T-helper 2 cell treated with Interferon-gamma antibody and Interleukin-4, amounts not matched to agents 5 μg/mL and 100 μg/mL, for 36 hours (primary cell): ENCODE results near the gene NFIC.

Experiments used
- DNase-seq: peaks from one replicate; pipeline ENCODE4 v3.0.0; 2021; ENCODE audit warnings: low spot score
- H3K27ac Mint-ChIP-seq: one replicate; pipeline ENCODE4 v1.8.0; 2021; ENCODE audit warnings: mild to moderate bottlenecking, mixed read lengths
- H3K27me3 Mint-ChIP-seq: one replicate; pipeline ENCODE4 v1.8.0; 2021; ENCODE audit warnings: low read depth, mixed read lengths
- H3K36me3 Mint-ChIP-seq: one replicate; pipeline ENCODE4 v1.8.0; 2021; ENCODE audit warnings: low read depth, mixed read lengths
- H3K4me1 Mint-ChIP-seq: one replicate; pipeline ENCODE4 v1.8.0; 2021; ENCODE audit warnings: low read depth, mixed read lengths
- H3K4me3 Mint-ChIP-seq: one replicate; pipeline ENCODE4 v1.8.0; 2022; ENCODE audit warnings: mild to moderate bottlenecking, moderate library complexity, mixed read lengths
- H3K9me3 Mint-ChIP-seq: one replicate; pipeline ENCODE4 v1.8.0; 2021; ENCODE audit warnings: mixed read lengths

Gene NFIC

GRCh38 chr19:3359015-3359918 lies 7.1 kb upstream of the NFIC start:
- Mint-ChIP-seq H3K36me3 (no peaks in the 10 kb centered on the region), H3K4me3 (peak overlapping the region; percentile 77), H3K9me3 (no peaks in the 10 kb centered on the region), H3K4me1 (peaks cover 23% of the 10 kb centered on the region), H3K27me3 (peaks cover 47% of the 10 kb centered on the region), H3K27ac (peak overlapping the region; percentile 31)
- peak; percentile 58 for DNase-seq

- DNase-seq: peak; percentile 21
- peaks cover 23% of the 10 kb centered on the region for H3K4me1 Mint-ChIP-seq
- peaks cover 48% of the 10 kb centered on the region for H3K27me3 Mint-ChIP-seq
- H3K9me3 Mint-ChIP-seq: no peaks in the 10 kb centered on the region
- no peaks in the 10 kb centered on the region for H3K36me3 Mint-ChIP-seq
- no peak overlapping the region for H3K27ac Mint-ChIP-seq
- no peak overlapping the region for H3K4me3 Mint-ChIP-seq
These were observed 6.4 kb upstream of the NFIC start for GRCh38 chr19:3359919-3360420.

- DNase-seq: peak; percentile 66
- Mint-ChIP-seq H3K4me1 (peaks cover 29% of the 10 kb centered on the region), H3K9me3 (no peaks in the 10 kb centered on the region), H3K27ac (peak overlapping the region; percentile 73), H3K4me3 (peak overlapping the region; percentile 84), H3K27me3 (peaks cover 51% of the 10 kb centered on the region), H3K36me3 (no peaks in the 10 kb centered on the region)
These were observed 5.7 kb upstream of the NFIC start for GRCh38 chr19:3360421-3361383.

- no peaks in the 10 kb centered on the region for H3K36me3 Mint-ChIP-seq
- peak overlapping the region; percentile 84 for H3K4me3 Mint-ChIP-seq
- H3K4me1 Mint-ChIP-seq: peaks cover 29% of the 10 kb centered on the region
- H3K27me3 Mint-ChIP-seq: peaks cover 50% of the 10 kb centered on the region
- no peaks in the 10 kb centered on the region for H3K9me3 Mint-ChIP-seq
- no peak overlapping the region for H3K27ac Mint-ChIP-seq
- DNase-seq: no peak
These were observed 4.8 kb upstream of the NFIC start for GRCh38 chr19:3361384-3362216.

DNA sequence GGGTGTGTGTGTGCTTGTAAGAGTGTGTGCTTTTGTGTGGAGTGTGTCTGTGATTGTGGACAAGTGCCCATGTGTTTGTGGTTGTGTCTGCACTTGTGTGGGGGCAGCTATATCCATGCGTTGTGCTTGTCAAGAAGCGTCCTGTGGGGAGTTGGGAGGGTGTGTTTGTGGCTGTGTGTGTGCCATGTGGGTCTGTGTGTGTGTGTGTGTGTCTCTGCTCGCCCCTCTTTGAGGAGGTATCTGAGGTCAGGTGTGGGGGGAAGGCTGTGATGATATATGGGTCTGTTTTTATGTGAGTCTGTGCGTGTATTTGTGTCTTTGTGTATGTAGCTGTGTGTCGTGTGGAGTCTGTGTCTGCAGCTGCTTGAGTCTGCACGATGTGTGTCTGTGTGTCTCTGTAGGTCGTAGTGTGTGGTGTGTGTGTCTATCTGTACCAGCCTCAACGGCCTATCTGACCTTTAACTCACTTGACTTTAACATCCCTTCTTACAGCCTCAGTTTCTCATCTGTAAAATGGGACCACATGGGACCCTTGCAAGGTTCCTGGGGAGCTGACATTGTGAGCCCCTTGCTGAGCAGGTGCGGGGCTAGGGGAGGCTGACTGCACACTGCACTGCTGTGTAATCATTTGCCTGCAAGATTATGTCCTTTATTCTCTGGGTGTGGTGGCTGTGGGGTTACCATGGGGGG lies 4.0 kb upstream of the NFIC start:
- Mint-ChIP-seq H3K27ac (no peak overlapping the region), H3K4me1 (peaks cover 25% of the 10 kb centered on the region), H3K36me3 (no peaks in the 10 kb centered on the region), H3K4me3 (peak overlapping the region; percentile 0), H3K27me3 (peaks cover 42% of the 10 kb centered on the region), H3K9me3 (no peaks in the 10 kb centered on the region)
- DNase-seq: no peak

- H3K4me1 Mint-ChIP-seq: peaks cover 20% of the 10 kb centered on the region
These were observed 2.4 kb upstream of the NFIC start for GRCh38 chr19:3363841-3364500.

GRCh38 chr19:3364501-3364858 lies 1.9 kb upstream of the NFIC start:
- no peak for DNase-seq
- Mint-ChIP-seq H3K4me1 (peaks cover 23% of the 10 kb centered on the region), H3K36me3 (no peaks in the 10 kb centered on the region), H3K4me3 (no peak overlapping the region), H3K27me3 (peaks cover 45% of the 10 kb centered on the region), H3K9me3 (no peaks in the 10 kb centered on the region), H3K27ac (no peak overlapping the region)

More at GRCh38 chr19:3363841-3364500, 2.4 kb upstream of the NFIC start:
- H3K4me3 Mint-ChIP-seq: no peak overlapping the region
- H3K27me3 Mint-ChIP-seq: peaks cover 43% of the 10 kb centered on the region
- DNase-seq: no peak
- H3K36me3 Mint-ChIP-seq: no peaks in the 10 kb centered on the region
- no peaks in the 10 kb centered on the region for H3K9me3 Mint-ChIP-seq
- H3K27ac Mint-ChIP-seq: no peak overlapping the region

DNA sequence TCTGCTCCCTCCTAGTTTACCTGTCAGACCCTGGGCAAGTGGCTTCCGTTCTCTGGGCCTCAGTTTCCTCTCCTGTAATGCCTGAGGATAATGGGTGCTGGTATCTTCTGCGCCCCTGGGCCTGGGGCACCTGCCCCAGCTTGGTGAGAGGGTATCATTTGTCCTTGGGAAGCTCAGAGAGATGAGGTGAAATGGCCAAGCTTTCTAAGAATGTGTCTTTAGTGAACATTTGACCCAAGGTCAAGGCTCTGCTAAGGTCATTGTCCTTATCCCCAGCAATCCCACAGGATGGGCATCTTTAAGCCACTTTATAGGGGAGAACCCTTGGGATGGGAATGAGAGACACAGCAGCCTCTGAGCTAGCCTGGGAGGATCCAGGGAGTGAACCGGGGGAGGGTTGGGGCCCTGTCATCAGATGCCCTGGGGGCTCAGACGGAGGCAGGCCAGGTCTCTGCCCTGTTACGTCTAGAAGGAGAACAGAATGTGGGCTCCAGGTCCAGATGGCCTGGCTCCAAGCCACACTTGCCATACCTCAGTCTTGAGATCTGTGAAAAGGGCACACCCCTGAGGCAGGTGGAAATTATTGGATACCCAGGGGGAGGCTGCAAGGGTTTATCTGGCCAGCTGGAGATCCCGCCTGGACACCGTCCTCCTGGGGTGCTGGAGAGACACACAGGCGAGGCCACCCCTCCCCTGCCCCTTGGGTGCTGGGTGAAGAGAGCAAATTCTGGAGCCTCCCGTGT lies 1.1 kb upstream of the NFIC start:
- H3K9me3 Mint-ChIP-seq: no peaks in the 10 kb centered on the region
- DNase-seq: no peak
- no peaks in the 10 kb centered on the region for H3K36me3 Mint-ChIP-seq
- peak overlapping the region; percentile 30 for H3K4me3 Mint-ChIP-seq
- no peak overlapping the region for H3K27ac Mint-ChIP-seq
- H3K4me1 Mint-ChIP-seq: peaks cover 23% of the 10 kb centered on the region
- peaks cover 45% of the 10 kb centered on the region for H3K27me3 Mint-ChIP-seq

DNA sequence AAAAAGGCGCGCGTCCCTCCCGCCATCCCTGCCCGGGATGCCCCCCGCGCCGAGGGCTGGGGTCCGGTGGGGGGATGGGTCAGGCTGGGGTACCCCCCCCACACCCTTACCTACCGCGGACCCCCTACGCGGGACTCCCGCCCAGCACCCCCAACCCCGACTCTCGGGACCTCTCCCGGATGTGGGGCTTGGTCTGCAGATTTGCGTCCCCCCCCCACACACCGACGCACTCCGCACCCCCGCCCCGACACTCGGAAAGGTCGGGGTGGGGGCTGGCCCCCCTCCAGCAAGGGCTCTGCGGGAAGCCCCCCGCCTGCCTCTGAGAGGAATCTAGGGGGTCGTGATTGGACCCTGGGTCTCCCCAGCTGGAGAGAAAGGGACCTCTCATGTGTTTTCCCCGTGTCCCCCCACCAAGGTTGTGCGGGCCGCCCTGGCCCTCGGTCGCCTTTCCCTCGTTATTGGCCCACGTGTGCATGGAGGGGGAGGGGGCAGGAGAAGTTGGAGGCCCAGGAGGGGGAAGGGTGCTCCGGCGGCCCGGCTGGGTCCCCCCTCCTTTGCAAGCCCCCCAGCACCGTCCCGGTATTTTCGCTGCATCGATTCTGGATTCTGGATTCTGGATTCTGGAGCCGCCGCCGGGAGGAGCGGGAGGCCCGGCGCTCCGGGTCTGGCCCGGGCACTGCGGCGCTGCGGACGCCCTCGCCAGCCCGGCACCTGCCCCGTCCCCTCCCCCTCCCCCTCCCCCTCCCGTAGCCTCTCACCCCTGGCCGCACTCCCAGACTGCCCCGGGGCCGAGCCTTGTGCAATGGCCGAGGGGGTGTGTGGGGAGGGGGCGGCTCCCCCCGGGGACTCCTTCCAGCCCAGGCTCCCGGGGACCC lies 607 bp downstream of the NFIC start:
- no peak overlapping the region for H3K4me3 Mint-ChIP-seq
- no peak overlapping the region for H3K27ac Mint-ChIP-seq
- no peaks in the 10 kb centered on the region for H3K9me3 Mint-ChIP-seq
- no peaks in the 10 kb centered on the region for H3K36me3 Mint-ChIP-seq
- peaks cover 16% of the 10 kb centered on the region for H3K4me1 Mint-ChIP-seq
- H3K27me3 Mint-ChIP-seq: peaks cover 40% of the 10 kb centered on the region
- DNase-seq: no peak

GRCh38 chr19:3367628-3368440 lies 1.5 kb downstream of the NFIC start:
- no peak for DNase-seq
- Mint-ChIP-seq H3K9me3 (no peaks in the 10 kb centered on the region), H3K4me3 (peak overlapping the region; percentile 49), H3K27ac (no peak overlapping the region), H3K36me3 (no peaks in the 10 kb centered on the region), H3K27me3 (peaks cover 32% of the 10 kb centered on the region), H3K4me1 (peaks cover 12% of the 10 kb centered on the region)

DNA sequence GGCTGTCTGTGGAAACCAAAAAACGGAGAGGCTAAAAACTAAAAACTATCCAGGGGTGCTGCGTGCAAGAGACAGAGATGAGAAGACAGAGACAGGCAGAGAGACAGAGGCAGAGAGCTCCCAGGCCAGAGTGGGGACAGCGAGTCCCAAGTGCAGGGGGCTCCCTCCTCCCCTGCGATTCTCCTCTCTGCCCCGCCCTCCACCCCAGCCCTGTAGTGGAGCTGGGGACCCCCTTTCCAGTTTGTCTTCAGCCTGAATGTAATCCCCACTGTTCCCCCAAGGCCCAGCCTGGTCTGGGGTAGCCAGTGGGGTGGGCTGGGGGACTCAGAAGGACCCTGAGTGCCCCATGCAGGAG lies 2.0 kb downstream of the NFIC start:
- H3K36me3 Mint-ChIP-seq: no peaks in the 10 kb centered on the region
- H3K27me3 Mint-ChIP-seq: peaks cover 30% of the 10 kb centered on the region
- peaks cover 11% of the 10 kb centered on the region for H3K4me1 Mint-ChIP-seq
- H3K27ac Mint-ChIP-seq: no peak overlapping the region
- no peak for DNase-seq
- H3K9me3 Mint-ChIP-seq: no peaks in the 10 kb centered on the region
- no peak overlapping the region for H3K4me3 Mint-ChIP-seq
